Fibroblast of the conjunctiva (primary cell): Measurements from ENCODE around the gene NAPSA.
A peak's percentile ranks its signal among the peaks of the same experiment; 100 is the strongest.

ENCODE experiments used
- DNase-seq: peaks from one replicate; pipeline ENCODE4 v3.0.0-alpha.2; 2010; ENCODE audit warnings: low read depth

Gene NAPSA

GRCh38 chr19:50383852-50384684, 18.6 kb upstream of the NAPSA start, which contains the start of gene POLD1:
TSS of gene POLD1 (plus strand) at chr19:50384347. CDS start at chr19:50398852, 14,505 bp downstream.
- DNase-seq, result peak; percentile 96

DNA sequence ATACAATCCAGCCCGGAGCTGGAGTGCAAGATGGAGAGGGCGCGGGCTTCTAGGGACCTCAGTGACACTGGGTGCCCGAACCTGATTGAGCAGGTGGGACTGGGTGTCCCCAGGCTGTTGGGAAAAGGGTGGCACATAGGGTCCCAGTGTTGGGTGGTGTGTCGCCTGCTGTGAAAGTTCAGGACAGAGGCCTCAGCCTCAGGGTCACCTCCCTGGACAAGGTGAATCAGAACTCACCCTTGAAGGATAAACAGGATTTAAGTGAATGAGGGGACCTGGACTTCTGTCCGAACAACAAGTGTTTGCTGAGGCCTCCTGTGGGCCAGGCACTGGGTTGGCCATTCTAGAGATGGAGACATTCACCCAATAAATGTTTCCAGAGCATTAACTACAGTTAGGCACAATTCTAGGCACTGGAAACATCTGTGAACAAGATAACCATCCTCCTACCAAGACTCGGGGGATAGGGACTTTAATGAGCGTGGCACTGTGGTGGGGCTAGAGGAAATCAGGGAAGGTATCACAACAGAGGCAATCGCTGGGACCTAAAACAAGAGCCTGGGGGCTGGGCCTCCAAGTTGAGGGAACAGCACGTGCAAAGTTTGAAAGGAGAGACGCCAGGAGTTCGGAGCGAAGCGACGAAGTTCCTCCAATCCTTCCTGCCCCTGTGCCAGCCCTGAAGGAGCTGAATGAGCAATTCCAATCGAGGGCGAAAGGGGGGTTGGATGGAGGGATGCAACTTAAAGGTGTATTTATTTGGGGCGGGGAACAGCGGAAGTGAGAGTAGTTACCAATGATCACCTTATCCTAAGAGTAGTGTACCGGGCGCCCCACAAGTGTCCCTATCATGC, 17.8 kb upstream of the NAPSA start:
- no peak for DNase-seq

DNA sequence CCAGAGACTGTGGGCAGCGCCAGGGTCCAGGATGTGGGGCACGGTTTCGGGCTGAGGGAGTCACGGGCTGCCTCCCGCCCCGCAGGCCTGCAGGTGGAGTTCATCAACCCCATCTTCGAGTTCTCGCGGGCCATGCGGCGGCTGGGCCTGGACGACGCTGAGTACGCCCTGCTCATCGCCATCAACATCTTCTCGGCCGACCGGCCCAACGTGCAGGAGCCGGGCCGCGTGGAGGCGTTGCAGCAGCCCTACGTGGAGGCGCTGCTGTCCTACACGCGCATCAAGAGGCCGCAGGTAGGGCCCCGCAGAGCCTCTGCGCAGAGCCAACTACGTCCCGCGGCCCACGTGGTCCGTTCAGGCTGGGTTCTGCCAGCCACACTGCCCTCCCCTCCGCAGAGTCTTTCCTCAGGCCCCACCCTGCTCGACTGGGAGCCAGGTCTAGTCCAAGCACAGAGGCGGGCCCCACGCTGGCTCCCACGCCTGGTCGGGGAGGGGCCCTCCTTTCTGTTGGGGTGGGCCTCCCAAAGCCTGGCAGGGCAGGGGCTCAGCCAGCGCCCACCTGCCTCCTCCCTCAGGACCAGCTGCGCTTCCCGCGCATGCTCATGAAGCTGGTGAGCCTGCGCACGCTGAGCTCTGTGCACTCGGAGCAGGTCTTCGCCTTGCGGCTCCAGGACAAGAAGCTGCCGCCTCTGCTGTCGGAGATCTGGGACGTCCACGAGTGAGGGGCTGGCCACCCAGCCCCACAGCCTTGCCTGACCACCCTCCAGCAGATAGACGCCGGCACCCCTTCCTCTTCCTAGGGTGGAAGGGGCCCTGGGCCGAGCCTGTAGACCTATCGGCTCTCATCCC, 16.7 kb upstream of the NAPSA start:
- DNase-seq, result no peak

DNA sequence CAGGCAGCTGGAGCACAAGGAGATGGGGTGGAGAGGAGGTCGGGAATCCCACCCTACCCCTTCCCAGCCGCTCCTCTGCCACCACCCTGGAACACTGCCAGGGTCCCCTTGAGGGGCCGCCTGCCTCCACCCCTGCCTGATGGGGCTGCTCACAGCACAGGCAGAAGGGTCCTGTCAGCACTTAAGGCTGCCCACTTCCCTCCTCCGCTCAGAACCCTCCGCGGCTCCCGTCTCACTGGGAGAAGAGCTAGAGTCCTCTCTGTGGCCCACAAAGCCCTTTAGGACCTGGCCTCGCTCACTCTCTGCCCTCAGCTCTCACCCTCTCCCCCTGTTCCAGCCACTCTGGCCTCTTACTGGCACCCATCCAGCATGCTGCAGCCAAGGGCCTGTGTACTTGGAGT, 15.3 kb upstream of the NAPSA start:
- DNase-seq, result no peak

DNA sequence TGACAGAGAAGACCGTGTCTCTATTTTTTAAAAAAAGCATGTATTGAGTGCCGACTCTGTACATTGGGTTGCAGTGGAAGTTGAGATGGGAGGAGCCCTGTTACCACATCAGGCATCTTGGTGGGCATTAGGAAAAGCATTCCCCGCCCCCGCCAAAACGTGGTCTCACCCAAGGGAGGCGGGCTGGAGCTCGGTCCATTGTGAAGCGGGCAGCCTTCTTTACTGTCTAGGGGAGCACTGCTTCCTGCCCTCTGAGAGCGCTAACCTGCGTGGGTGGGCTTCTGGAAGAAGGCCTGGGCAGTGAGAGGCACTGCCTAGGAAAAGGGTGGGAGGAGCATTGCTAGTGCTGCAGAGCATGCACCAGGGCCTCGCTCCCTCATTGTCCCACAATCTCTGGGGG, 14.7 kb upstream of the NAPSA start:
- no peak for DNase-seq

DNA sequence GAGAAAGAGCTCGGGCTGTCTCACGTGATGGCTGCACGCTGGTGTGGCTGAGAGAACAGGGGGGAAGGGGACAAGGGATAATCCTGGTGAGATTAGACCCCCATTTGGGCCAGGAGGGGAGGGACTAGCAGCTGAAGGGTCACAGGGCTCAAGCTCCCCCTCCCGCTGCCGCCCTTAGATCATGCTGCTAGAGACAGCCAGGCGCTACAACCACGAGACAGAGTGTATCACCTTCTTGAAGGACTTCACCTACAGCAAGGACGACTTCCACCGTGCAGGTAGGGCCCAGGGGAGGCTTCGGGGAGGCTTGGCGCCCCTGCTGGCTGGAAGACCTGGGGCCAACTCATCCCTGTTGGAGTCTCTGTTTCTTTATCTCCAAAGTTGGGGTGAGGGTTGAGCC, 14.2 kb upstream of the NAPSA start:
- DNase-seq, result no peak

GRCh38 chr19:50378863-50379236, 13.4 kb upstream of the NAPSA start:
- DNase-seq, result no peak

DNA sequence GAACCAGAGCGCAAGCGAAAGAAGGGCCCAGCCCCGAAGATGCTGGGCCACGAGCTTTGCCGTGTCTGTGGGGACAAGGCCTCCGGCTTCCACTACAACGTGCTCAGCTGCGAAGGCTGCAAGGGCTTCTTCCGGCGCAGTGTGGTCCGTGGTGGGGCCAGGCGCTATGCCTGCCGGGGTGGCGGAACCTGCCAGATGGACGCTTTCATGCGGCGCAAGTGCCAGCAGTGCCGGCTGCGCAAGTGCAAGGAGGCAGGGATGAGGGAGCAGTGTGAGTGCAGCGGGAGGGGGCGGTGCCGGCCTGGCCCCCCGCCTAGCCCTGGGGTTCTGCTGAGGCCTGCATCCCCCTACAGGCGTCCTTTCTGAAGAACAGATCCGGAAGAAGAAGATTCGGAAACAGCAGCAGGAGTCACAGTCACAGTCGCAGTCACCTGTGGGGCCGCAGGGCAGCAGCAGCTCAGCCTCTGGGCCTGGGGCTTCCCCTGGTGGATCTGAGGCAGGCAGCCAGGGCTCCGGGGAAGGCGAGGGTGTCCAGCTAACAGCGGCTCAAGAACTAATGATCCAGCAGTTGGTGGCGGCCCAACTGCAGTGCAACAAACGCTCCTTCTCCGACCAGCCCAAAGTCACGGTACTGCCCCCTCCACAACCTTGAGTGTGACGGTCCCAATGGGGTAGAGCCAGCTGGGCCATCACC, 12.9 kb upstream of the NAPSA start:
- no peak for DNase-seq

DNA sequence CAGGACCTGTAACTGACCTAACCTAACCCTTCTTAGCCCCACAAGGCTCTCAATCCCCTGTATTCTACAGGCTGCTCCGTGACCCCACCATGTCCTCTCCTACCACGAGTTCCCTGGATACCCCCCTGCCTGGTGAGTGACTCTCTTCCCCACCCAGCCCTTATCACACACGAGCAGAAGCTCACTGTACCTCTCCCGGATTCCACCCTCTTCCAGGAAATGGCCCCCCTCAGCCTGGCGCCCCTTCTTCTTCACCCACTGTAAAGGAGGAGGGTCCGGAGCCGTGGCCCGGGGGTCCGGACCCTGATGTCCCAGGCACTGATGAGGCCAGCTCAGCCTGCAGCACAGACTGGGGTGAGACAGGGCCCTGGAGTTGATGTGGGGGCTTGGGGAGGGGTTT, 12.1 kb upstream of the NAPSA start:
- DNase-seq, result no peak

- no peak for DNase-seq
Observed at GRCh38 chr19:50377051-50377461, 11.6 kb upstream of the NAPSA start.

DNA sequence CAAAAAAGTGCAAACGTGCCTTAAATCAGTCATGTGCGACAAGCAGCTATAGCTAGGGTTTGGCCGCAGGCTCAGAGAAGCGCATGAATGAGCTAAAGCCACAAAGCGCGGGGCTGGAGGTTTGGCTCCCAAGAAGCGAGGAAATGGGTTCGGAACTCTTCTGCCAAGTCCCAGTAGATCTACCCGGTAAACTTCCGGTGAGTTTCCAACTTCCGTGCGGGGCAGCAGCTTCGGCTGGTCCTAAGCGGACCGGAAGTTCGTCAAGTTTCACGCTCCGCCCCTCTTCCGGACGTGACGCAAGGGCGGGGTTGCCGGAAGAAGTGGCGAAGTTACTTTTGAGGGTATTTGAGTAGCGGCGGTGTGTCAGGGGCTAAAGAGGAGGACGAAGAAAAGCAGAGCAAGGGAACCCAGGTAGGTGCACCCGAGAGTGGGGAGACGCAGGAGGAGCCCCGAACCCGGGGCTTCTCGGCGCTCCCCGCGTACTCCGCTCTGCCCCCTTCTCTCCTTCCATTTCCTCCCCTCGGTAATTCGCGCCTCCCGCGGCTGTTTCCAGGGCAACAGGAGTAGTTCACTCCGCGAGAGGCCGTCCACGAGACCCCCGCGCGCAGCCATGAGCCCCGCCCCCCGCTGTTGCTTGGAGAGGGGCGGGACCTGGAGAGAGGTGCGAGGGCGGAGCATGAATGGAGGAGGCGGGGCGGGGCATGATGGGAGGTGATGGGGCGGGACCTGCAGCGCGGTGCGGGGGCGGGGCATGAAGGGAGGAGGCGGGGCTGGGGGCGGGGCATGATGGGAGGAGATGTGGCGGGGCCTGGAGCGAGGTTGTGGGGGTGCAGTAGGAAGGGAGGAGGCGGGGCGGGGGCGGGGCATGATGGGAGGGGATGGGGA, 11.0 kb upstream of the NAPSA start, which contains the start of gene NR1H2:
Gene NR1H2 (plus strand): TSS at position 292 of the 885 bp plus-strand sequence. CDS start 1,149 bp downstream, outside the sequence.
- DNase-seq, result peak; percentile 97

DNA sequence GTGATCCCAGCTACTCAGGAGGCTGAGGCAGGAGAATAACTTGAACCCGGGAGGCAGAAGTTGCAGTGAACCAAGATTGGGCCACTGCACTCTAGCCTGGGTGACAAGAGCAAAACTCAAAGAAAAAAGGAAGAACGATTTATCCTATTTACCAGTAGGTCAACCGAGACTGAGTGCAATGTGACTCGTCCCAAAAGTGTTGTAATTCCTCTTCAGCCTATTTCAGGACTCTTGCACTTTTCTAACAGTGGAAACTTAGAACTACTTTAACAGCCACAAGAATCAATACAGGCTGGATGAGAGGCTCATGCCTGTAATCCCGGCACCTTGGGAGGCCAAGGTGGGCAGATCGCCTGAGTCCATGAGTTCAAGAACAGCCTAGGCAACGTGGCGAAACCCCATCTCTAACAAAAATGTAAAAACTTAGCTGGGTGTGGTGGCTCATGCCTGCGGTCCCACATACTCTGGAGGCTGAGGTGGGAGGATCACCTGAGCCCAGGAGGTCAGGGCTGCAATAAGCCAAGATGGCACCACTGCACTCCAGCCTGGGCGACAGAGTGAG, 6.6 kb upstream of the NAPSA start:
- no peak for DNase-seq

- peak; percentile 77 for DNase-seq
Observed at GRCh38 chr19:50368649-50369570, 3.5 kb upstream of the NAPSA start.

GRCh38 chr19:50362656-50363424, 2.6 kb downstream of the NAPSA start:
- no peak for DNase-seq

DNA sequence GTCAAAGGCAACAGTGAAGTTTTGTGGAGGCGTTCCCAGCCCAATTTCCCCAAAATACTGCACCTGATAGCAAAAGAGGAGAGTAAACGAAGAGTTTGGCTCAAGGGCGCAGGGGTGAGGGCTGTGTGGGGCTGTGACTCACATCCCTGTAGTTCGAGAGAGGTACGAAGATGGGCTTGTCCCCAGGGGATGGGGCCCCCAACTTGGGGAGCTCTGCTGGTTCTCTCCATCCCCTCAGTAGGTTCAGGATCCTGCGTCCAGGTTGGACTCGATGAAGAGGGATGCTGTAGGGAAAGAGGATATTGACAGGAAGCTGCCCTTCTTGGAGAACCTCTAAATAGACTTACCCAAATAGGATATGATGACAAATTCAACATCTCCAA, 3.4 kb downstream of the NAPSA start:
- no peak for DNase-seq

- no peak for DNase-seq
Observed at GRCh38 chr19:50361290-50362029, 4.0 kb downstream of the NAPSA start.

GRCh38 chr19:50359328-50359818, 6.1 kb downstream of the NAPSA start:
- no peak for DNase-seq
